K562 (cell line): ENCODE results near the gene CNNM4. TPM values are rescaled to one million over a fixed set of nuclear protein-coding genes. Genes with fewer than 3 reads are reported as not detected.

Source experiments
- ATAC-seq: fragments of 200-7000 bp; cut with Tn5 transposase; 3 replicates; pipeline ENCODE4 v1.9.1; 2020; ENCODE audit warnings: moderate library complexity
- BruUV-seq: library from RNA; stranded (reverse); fragments of 400-500 nt; replicated peaks from 2 replicates; lab custom pipeline; 2021; lab: Mats Ljungman, UMichigan
- CTCF ChIA-PET: fragments of 300-600 bp; formaldehyde crosslinking; extraction: SDS; loops from one replicate; lab custom pipeline; 2021; ENCODE audit warnings: low intra/inter-chr PET ratio; lab: Yijun Ruan, JAX
- POLR2A ChIA-PET: fragments of 300-600, 350-650 bp; sonication (Branson Sonifier 250); formaldehyde crosslinking; extraction: SDS; loops from one replicate; lab custom pipeline; 2021; ENCODE audit warnings: antibody characterized with exemption, inconsistent platforms; lab: Yijun Ruan, JAX
- DNase-seq, 4 experiments: peaks; one replicate each; pipeline versions ENCODE4 v3.0.0 to v3.0.0-alpha.2; 2011 to 2018; ENCODE audit warnings: low spot score in 3 of 4, mixed read lengths in 3 of 4; ENCODE audit errors: extremely low read depth in 1 of 4
- FAIRE-seq: peaks from 2 replicates; lab custom pipeline; 2011; peaks lifted over from hg19 to GRCh38; lab: Jason Lieb, UNC
- H2AFZ ChIP-seq: 2 replicates; pipeline ENCODE4 v1.6.0; 2011; ENCODE audit warnings: low read depth, low read length, control low read depth, inconsistent platforms
- H3K27ac ChIP-seq: fragments of 200-600 bp; 3 replicates; pipeline ENCODE4 v1.8.0; 2011; ENCODE audit warnings: low read depth, mild to moderate bottlenecking, control low read depth, inconsistent platforms, low read length, moderate library complexity, mixed read lengths; ENCODE audit errors: extremely low read depth
- H3K27me3 ChIP-seq, 2 experiments: fragments of 300-600 bp in 1 of 2; 2 replicates in 1 of 2; 3 replicates in 1 of 2; pipeline versions ENCODE4 v1.6.0 to v1.8.0; 2011; ENCODE audit warnings: inconsistent platforms in 2 of 2, low read length in 2 of 2, mild to moderate bottlenecking in 1 of 2, mixed read lengths in 1 of 2, moderate library complexity in 1 of 2; ENCODE audit not compliant: control insufficient read depth in 2 of 2, insufficient read depth in 2 of 2
- H3K36me3 ChIP-seq: fragments of 300-600 bp; 3 replicates; pipeline ENCODE4 v1.8.0; 2011; ENCODE audit warnings: mild to moderate bottlenecking, low read length, inconsistent platforms; ENCODE audit not compliant: control insufficient read depth, insufficient read depth
- H3K4me1 ChIP-seq, 2 experiments: fragments of 200-600 bp in 1 of 2; replicated peaks in 1 of 2; 2 replicates in 1 of 2; 3 replicates in 1 of 2; pipeline versions ENCODE4 v1.5.1 to v1.8.0; 2011; ENCODE audit warnings: inconsistent platforms in 2 of 2, low read length in 2 of 2, mild to moderate bottlenecking in 1 of 2, mixed read lengths in 1 of 2, moderate library complexity in 1 of 2; ENCODE audit not compliant: control insufficient read depth in 2 of 2, insufficient read depth in 2 of 2
- H3K4me2 ChIP-seq: 2 replicates; pipeline ENCODE4 v1.6.1; 2011; ENCODE audit warnings: low read length, control low read depth, inconsistent platforms, mixed read lengths; ENCODE audit not compliant: insufficient read depth
- H3K4me3 ChIP-seq: fragments of 200-600 bp; sonication (generic), shearing (Covaris generic); 2 replicates; pipeline ENCODE4 v1.5.1; 2016; ENCODE audit warnings: control low read depth, inconsistent platforms
- H3K79me2 ChIP-seq: fragments of 200-600 bp; 3 replicates; pipeline ENCODE4 v1.8.0; 2011; ENCODE audit warnings: low read length, inconsistent platforms; ENCODE audit not compliant: control insufficient read depth, insufficient read depth
- H3K9ac ChIP-seq, 2 experiments: 2 replicates each; pipeline versions ENCODE4 v1.6.0 to v1.6.1; 2011; ENCODE audit warnings: low read depth in 2 of 2, low read length in 2 of 2, control low read depth in 1 of 2, inconsistent platforms in 1 of 2, mild to moderate bottlenecking in 1 of 2, mixed read lengths in 1 of 2; ENCODE audit not compliant: insufficient read depth in 1 of 2
- H3K9me1 ChIP-seq: one replicate; pipeline ENCODE4 v1.6.0; 2011; ENCODE audit warnings: inconsistent platforms, mild to moderate bottlenecking, low read length, moderate library complexity; ENCODE audit not compliant: control insufficient read depth, insufficient read depth
- H3K9me3 ChIP-seq: replicated peaks from 2 replicates; pipeline ENCODE4 v1.5.1; 2011; ENCODE audit warnings: low read depth, low read length, inconsistent platforms; ENCODE audit not compliant: control insufficient read depth, insufficient read depth
- H4K20me1 ChIP-seq: replicated peaks from 2 replicates; pipeline ENCODE4 v1.6.1; 2011; ENCODE audit warnings: low read length, inconsistent platforms, mixed read lengths; ENCODE audit not compliant: control insufficient read depth, insufficient read depth
- COPS2 ChIP-seq: fragments of 450-650 bp; conservative IDR thresholded peaks from 2 replicates; pipeline ENCODE4 v1.6.1; 2016; ENCODE audit warnings: mild to moderate bottlenecking, moderate library complexity
- E4F1 ChIP-seq: fragments of 250-450 bp; sonication (Bioruptor Pico); IDR thresholded peaks from 2 replicates; pipeline ENCODE4 v1.5.0; 2021; ENCODE audit warnings: mild to moderate bottlenecking, borderline replicate concordance
- NCOA4 ChIP-seq: fragments of 450-650 bp; IDR thresholded peaks from 2 replicates; pipeline ENCODE4 v1.6.1; 2018; ENCODE audit warnings: mild to moderate bottlenecking; ENCODE audit not compliant: partially characterized antibody
- NRF1 ChIP-seq, 2 experiments: fragments of 450-650 bp; IDR thresholded peaks in 1 of 2; conservative IDR thresholded peaks in 1 of 2; 2 replicates each; pipeline ENCODE4 v1.6.1; 2014; ENCODE audit warnings: mild to moderate bottlenecking in 2 of 2
- SREBF1 ChIP-seq: fragments of 150-350 bp; IDR thresholded peaks from 2 replicates; pipeline ENCODE4 v1.6.1; 2014; ENCODE audit warnings: antibody characterized with exemption, low read depth, low read length, borderline replicate concordance
- TRIM24 ChIP-seq, 2 experiments: fragments of 450-650 bp; IDR thresholded peaks; 2 replicates each; pipeline ENCODE4 v1.6.1; 2016
- WGBS: fragments of 100-300 bp; shearing (Covaris generic); methylation state at CpG from one replicate; pipeline ENCODE4 v1.1.6; 2016; ENCODE audit warnings: low coverage, mixed read lengths; ENCODE audit not compliant: insufficient coverage; ENCODE audit errors: missing lambda C conversion rate; 5-methylcytosine and 5-hydroxymethylcytosine counted together
- in situ Hi-C: fragments of 300-500 bp; cut with MboI; formaldehyde crosslinking; loops from 4 replicates; pipeline ENCODE4 v1.15.0; 2018; ENCODE audit warnings: inconsistent platforms, mixed read lengths
- intact Hi-C: fragments of 100-400 bp; cut with micrococcal nuclease; formaldehyde crosslinking; loops from 2 replicates; pipeline ENCODE4 v1.14.2; 2022
- polyA plus RNA-seq, 8 experiments: library from polyadenylated mRNA; depleted of rRNA in 4 of 8; stranded (reverse) in 5 of 8; unstranded in 3 of 8; fragments of >200 nt; fragmentation: Nextera tagmentation in 2 of 8; fragmentation: Illumina TruSeq in 1 of 8; extraction: Ambion mirVana in 2 of 8; extraction: Trizol in 1 of 8; gene quantifications; 2 replicates each; pipeline versions ENCODE4 v1.2.1 to v1.2.3, GENCODE V29; 2011 to 2014; ENCODE audit warnings: inconsistent platforms in 1 of 8, missing spikeins in 1 of 8
- total RNA-seq, 7 experiments: library from RNA; depleted of rRNA in 6 of 7; stranded (reverse); fragments of >200 nt in 6 of 7; fragmentation: Illumina TruSeq in 2 of 7; extraction: Trizol in 2 of 7; gene quantifications; 2 replicates each; pipeline versions ENCODE4 v1.2.1 to v1.2.3, GENCODE V29; 2011 to 2021; ENCODE audit warnings: low replicate concordance in 1 of 7
- TF ChIP-seq, protein P1 (sequence below): sonication (generic); formaldehyde crosslinking; IDR thresholded peaks from 2 replicates; pipeline ENCODE4 v1.4.0; 2020; ENCODE audit warnings: mild to moderate bottlenecking, missing genetic modification reagents

The CNNM4 gene
- total and polyA plus RNA-seq, 9 of the 15 experiments (the other 6 are each of a cell fraction or from before 2014, with no cell fraction given), result 0.96 to 6.3 (median 2.8) TPM

DNA sequence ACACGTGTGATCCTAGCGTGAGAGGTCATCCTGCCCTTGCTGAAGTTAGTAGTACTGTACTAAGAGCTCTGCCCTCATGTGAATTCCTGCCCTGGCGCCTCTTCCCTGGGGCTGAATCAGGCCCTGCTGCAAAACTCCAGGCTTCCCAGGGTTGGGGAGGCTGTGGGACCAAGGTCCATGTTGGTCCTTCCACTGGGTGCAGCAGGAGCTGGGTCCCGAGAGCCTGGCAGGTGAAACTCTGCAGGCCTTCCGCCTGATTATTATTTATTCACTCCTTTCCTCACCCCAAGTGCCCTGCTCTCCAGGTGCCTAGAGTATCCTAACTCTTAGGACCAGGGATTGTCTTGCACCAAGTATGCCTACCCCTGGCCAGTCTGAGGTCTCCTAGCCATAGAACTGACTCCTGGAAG is 50.1 kb downstream of the CNNM4 start (continued):
- TF ChIP-seq, protein P1, sequence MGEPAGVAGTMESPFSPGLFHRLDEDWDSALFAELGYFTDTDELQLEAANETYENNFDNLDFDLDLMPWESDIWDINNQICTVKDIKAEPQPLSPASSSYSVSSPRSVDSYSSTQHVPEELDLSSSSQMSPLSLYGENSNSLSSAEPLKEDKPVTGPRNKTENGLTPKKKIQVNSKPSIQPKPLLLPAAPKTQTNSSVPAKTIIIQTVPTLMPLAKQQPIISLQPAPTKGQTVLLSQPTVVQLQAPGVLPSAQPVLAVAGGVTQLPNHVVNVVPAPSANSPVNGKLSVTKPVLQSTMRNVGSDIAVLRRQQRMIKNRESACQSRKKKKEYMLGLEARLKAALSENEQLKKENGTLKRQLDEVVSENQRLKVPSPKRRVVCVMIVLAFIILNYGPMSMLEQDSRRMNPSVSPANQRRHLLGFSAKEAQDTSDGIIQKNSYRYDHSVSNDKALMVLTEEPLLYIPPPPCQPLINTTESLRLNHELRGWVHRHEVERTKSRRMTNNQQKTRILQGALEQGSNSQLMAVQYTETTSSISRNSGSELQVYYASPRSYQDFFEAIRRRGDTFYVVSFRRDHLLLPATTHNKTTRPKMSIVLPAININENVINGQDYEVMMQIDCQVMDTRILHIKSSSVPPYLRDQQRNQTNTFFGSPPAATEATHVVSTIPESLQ, result no peak
- no peak for TF ChIP-seq COPS2

- ChIA-PET POLR2A (interaction anchor here (0.5 to 0.9 kb wide), 3 partner anchors 9 to 47 kb away, joined by 3 to 4 read pairs (median 3); no protein-coding TSS in a partner anchor), CTCF (no interaction called here)
- intact Hi-C loops, result no loop called here
- no peaks in the 10 kb centered on the region for H3K36me3 ChIP-seq
- H4K20me1 ChIP-seq, result 0 out of 2 replicates have a peak, but pooled peaks cover 5% of the 10 kb centered on the region
- DNase-seq, result no peak
- H3K4me3 ChIP-seq, result no peak overlapping the region
- H3K9ac ChIP-seq, result no peak overlapping the region
- ATAC-seq, result no peak
- no peaks in the 10 kb centered on the region for H3K9me3 ChIP-seq
- no TSS peak for BruUV-seq
- H2AFZ ChIP-seq, result no peak overlapping the region
- in situ Hi-C loops, result no loop called here
- no peaks in the 10 kb centered on the region for H3K27me3 ChIP-seq
- peaks cover 5% of the 10 kb centered on the region for H3K9me1 ChIP-seq
- no peak for FAIRE-seq
- peaks cover 1% of the 10 kb centered on the region for H3K79me2 ChIP-seq
- no peak overlapping the region for H3K4me2 ChIP-seq
- no peak overlapping the region for H3K27ac ChIP-seq
- 65% methylated on average over 3 of the region's 3 CpGs for WGBS
- TF ChIP-seq SREBF1 (no peak), TRIM24 (IDR thresholded peaks at IDR 0.05) (no peak), E4F1 (CRISPR knock-in tag) (no peak), NRF1 (conservative IDR thresholded peaks at IDR 0.05 in 1 of 2, IDR thresholded peaks at IDR 0.05 in 1 of 2) (no peak), NCOA4 (no peak)
- peaks cover 13 to 34% of the 10 kb centered on the region in 2 experiments; a peak in 4 of 5 replicates for H3K4me1 ChIP-seq
Measured at GRCh38 chr2:96811917-96812316, 51.2 kb downstream of the CNNM4 start.
